Neural crest cell (in vitro differentiated cells): ENCODE results near the gene NGEF. TPM values are rescaled to one million over a fixed set of nuclear protein-coding genes. Genes with fewer than 3 reads are reported as not detected.
A peak's percentile ranks its signal among the peaks of the same experiment; 100 is the strongest.

ENCODE experiments used
- DNase-seq: peaks from one replicate; pipeline ENCODE4 v3.0.0; 2021; ENCODE audit warnings: low read depth, mixed read lengths, low spot score
- H3K27ac Mint-ChIP-seq: one replicate; pipeline ENCODE4 v1.8.0; 2021; ENCODE audit warnings: mild to moderate bottlenecking, mixed read lengths; ENCODE audit not compliant: unreplicated experiment
- H3K27me3 Mint-ChIP-seq: 2 replicates; pipeline ENCODE4 v1.8.0; 2021; ENCODE audit warnings: low read depth, mild to moderate bottlenecking, mixed read lengths
- H3K36me3 Mint-ChIP-seq: 2 replicates; pipeline ENCODE4 v1.8.0; 2021; ENCODE audit warnings: low read depth, mild to moderate bottlenecking, mixed read lengths
- H3K4me1 Mint-ChIP-seq: 2 replicates; pipeline ENCODE4 v1.8.0; 2021; ENCODE audit warnings: mixed read lengths
- H3K4me3 Mint-ChIP-seq: one replicate; pipeline ENCODE4 v1.8.0; 2021; ENCODE audit warnings: mild to moderate bottlenecking, mixed read lengths
- H3K9me3 Mint-ChIP-seq: 2 replicates; pipeline ENCODE4 v1.8.0; 2021; ENCODE audit warnings: mixed read lengths
- CTCF ChIP-seq: fragments of 200-600 bp; sonication (generic); conservative IDR thresholded peaks from 2 replicates; pipeline ENCODE4 v1.5.0; 2021; ENCODE audit warnings: antibody characterized with exemption, mild to moderate bottlenecking
- total RNA-seq: library from RNA; stranded (reverse); gene quantifications from 2 replicates; pipeline ENCODE4 v1.2.1, GENCODE V29; 2021

The NGEF gene
- total RNA-seq, 1 donor from 2014 or later, result 0.96 TPM

GRCh38 chr2:232850039-232850438 is 163.0 kb downstream of the NGEF start:
- Mint-ChIP-seq H3K27ac (peak overlapping the region; percentile 23), H3K9me3 (no peaks in the 10 kb centered on the region), H3K27me3 (no peaks in the 10 kb centered on the region), H3K36me3 (peaks cover 3% of the 10 kb centered on the region), H3K4me3 (no peak overlapping the region), H3K4me1 (no peaks in the 10 kb centered on the region)
- no peak for DNase-seq
- TF ChIP-seq CTCF, result no peak

GRCh38 chr2:232846055-232846454 is 167.0 kb downstream of the NGEF start:
- Mint-ChIP-seq H3K27ac (no peak overlapping the region), H3K4me1 (no peaks in the 10 kb centered on the region), H3K4me3 (no peak overlapping the region), H3K27me3 (no peaks in the 10 kb centered on the region), H3K36me3 (peaks cover 3% of the 10 kb centered on the region), H3K9me3 (no peaks in the 10 kb centered on the region)
- no peak for TF ChIP-seq CTCF
- DNase-seq, result no peak

DNA sequence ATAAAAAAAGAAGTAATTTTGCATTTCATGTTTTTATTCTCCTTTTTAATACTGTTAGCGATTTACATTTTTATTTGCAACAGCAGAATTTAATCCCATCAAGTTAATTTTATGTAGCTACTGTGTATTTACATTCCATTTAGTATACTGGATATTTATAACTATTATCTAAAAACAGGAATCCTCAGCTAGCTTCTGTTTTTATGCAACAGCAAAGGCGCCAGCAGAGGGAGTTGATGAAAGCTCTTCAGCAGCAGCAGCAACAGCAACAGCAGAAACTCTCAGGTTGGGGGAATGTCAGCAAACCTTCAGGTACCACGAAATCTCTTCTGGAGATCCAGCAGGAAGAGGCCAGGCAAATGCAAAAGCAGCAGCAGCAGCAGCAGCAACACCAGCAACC is 169.2 kb downstream of the NGEF start:
- Mint-ChIP-seq H3K27me3 (no peaks in the 10 kb centered on the region), H3K4me3 (no peak overlapping the region), H3K36me3 (peaks cover 12% of the 10 kb centered on the region), H3K27ac (no peak overlapping the region), H3K4me1 (peaks cover 7% of the 10 kb centered on the region), H3K9me3 (no peaks in the 10 kb centered on the region)
- DNase-seq, result no peak
- TF ChIP-seq CTCF, result peak; percentile 37

DNA sequence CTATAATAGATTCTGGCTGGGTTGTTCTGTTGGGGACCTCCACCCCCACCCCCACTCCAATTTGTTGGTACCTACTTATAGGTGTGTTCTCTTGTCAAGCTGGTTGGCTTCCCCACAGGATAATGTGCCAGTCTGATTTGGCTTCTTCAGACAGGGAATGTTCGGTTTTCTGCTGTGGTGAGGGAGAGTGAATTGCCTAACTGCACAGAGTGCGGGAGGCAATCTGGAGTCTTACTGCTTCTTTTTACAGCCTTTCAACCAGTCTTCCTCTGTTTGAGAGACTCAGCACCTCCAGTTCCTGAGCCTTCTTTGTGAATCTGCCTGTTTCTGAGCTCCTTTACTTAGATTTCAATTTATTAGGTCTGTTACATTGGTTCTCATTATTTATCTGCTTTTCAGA is 170.4 kb downstream of the NGEF start:
- Mint-ChIP-seq H3K27ac (no peak overlapping the region), H3K27me3 (no peaks in the 10 kb centered on the region), H3K9me3 (no peaks in the 10 kb centered on the region), H3K4me1 (peaks cover 19% of the 10 kb centered on the region), H3K4me3 (no peak overlapping the region), H3K36me3 (peaks cover 12% of the 10 kb centered on the region)
- TF ChIP-seq CTCF, result no peak
- DNase-seq, result no peak

DNA sequence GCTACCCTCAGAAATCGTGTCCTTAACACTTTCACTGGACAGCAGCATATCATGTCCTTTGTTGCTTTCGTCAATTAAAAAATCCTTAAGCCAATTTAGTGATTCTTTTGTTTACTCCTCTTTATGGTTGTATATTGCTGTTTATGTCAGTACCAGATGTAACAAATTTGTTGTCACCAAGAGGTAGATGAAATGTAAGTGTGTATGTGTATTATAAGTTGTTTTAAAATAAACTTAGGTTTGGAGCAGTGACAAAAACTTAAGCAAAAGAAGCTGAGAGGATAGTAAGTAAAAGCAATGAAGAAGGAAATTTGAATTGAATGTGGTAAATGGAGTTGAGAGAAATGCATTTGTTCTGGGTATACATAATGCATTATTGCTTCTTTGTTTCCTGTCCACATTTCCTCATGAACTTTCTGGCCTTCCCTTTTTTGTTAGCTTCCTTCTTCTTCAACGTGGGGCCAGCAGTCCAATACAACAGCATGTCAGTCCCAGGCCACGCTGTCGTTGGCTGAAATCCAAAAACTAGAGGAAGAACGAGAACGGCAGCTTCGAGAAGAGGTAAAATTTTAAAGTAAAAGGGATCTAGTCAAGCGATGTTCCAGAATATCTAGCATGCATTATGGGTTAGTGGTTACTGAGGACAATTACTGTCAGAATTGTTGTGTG is 173.5 kb downstream of the NGEF start:
- no peak for DNase-seq
- H3K4me1 Mint-ChIP-seq, result peaks cover 19% of the 10 kb centered on the region
- no peak overlapping the region for H3K4me3 Mint-ChIP-seq
- no peaks in the 10 kb centered on the region for H3K27me3 Mint-ChIP-seq
- peak overlapping the region; percentile 85 for H3K27ac Mint-ChIP-seq
- no peak for TF ChIP-seq CTCF
- H3K36me3 Mint-ChIP-seq, result peaks cover 9% of the 10 kb centered on the region
- H3K9me3 Mint-ChIP-seq, result no peaks in the 10 kb centered on the region
